HL-60/S4 treated with retinoic acid at 250 ng/mL for 4 days and 3 days (cell line): Measurements from ENCODE around the gene MYO7B.

Experiments used
- in situ Hi-C: fragments of 300-500 bp; cut with MboI; formaldehyde crosslinking; loops from 2 replicates; pipeline ENCODE4 v1.7.0; 2022; ENCODE audit warnings: low sequenced_read_pairs

The MYO7B gene

GRCh38 chr2:127607399-127607908, 72.0 kb downstream of the MYO7B start:
- in situ Hi-C loops = no loop called here

- in situ Hi-C loops = no loop called here
Observed at GRCh38 chr2:127608061-127609030, 72.9 kb downstream of the MYO7B start.

- in situ Hi-C loops = no loop called here
Observed at GRCh38 chr2:127609031-127609751, 73.7 kb downstream of the MYO7B start.

- in situ Hi-C loops = no loop called here
Observed at GRCh38 chr2:127609818-127610217, 74.3 kb downstream of the MYO7B start.

GRCh38 chr2:127610561-127610960, 75.1 kb downstream of the MYO7B start:
- in situ Hi-C loops = no loop called here

GRCh38 chr2:127611076-127611925, 75.8 kb downstream of the MYO7B start:
- in situ Hi-C loops = no loop called here

GRCh38 chr2:127612111-127612822, 76.8 kb downstream of the MYO7B start:
- in situ Hi-C loops = no loop called here

- in situ Hi-C loops = no loop called here
Observed at GRCh38 chr2:127614246-127614645, 78.8 kb downstream of the MYO7B start.

- in situ Hi-C loops = no loop called here
Observed at GRCh38 chr2:127614731-127615130, 79.2 kb downstream of the MYO7B start.

- in situ Hi-C loops = no loop called here
Observed at GRCh38 chr2:127615511-127616166, 80.2 kb downstream of the MYO7B start.

- in situ Hi-C loops = no loop called here
Observed at GRCh38 chr2:127618551-127619202, 83.2 kb downstream of the MYO7B start.

GRCh38 chr2:127619203-127619590, 83.7 kb downstream of the MYO7B start:
- in situ Hi-C loops = no loop called here

GRCh38 chr2:127619877-127620705, 84.6 kb downstream of the MYO7B start:
- in situ Hi-C loops = no loop called here

- in situ Hi-C loops = no loop called here
Observed at GRCh38 chr2:127620866-127621265, 85.4 kb downstream of the MYO7B start.

GRCh38 chr2:127621981-127622431, 86.5 kb downstream of the MYO7B start:
- in situ Hi-C loops = no loop called here

- in situ Hi-C loops = no loop called here
Observed at GRCh38 chr2:127622561-127623387, 87.3 kb downstream of the MYO7B start.
